Heart left ventricle (tissue), 16 donors: ENCODE measurements around the gene MYL7. TPM values are rescaled to one million over a fixed set of nuclear protein-coding genes. Genes with fewer than 3 reads are reported as not detected.

Source experiments
- ATAC-seq, 4 donors: fragments of 200-7000 bp; cut with Tn5 transposase; one replicate each; pipeline ENCODE4 v1.9.1; 2020 to 2022; ENCODE audit warnings: moderate library complexity in 4 of 4, mild to moderate bottlenecking in 3 of 4, moderate number of reproducible peaks in 1 of 4
- DNase-seq, 5 donors: peaks; one replicate each; pipeline ENCODE4 v3.0.0-alpha.2; 2020
- H3K27ac ChIP-seq, 12 donors: fragments of 200-600 bp; sonication (generic) in 4 of 12; one replicate each; pipeline versions ENCODE4 v1.5.0 to v1.8.0; 2016 to 2022; ENCODE audit warnings: mild to moderate bottlenecking in 2 of 12
- H3K27me3 ChIP-seq, 9 donors: fragments of 200-600 bp; sonication (generic) in 2 of 9; one replicate each; pipeline versions ENCODE4 v1.5.1 to v1.8.0; 2016 to 2022; ENCODE audit warnings: mild to moderate bottlenecking in 3 of 9
- H3K36me3 ChIP-seq, 9 donors: fragments of 200-600 bp; sonication (generic) in 2 of 9; one replicate each; pipeline versions ENCODE4 v1.5.0 to v1.8.0; 2018 to 2022; ENCODE audit warnings: mild to moderate bottlenecking in 2 of 9
- H3K4me1 ChIP-seq, 12 donors: fragments of 200-600 bp; sonication (generic) in 4 of 12; one replicate each; pipeline versions ENCODE4 v1.5.0 to v1.8.0; 2016 to 2022; ENCODE audit warnings: mild to moderate bottlenecking in 3 of 12
- H3K4me3 ChIP-seq, 12 donors: fragments of 200-600 bp; sonication (generic) in 4 of 12; one replicate each; pipeline versions ENCODE4 v1.5.0 to v1.8.0; 2017 to 2022; ENCODE audit warnings: mild to moderate bottlenecking in 9 of 12, moderate library complexity in 4 of 12
- H3K9me3 ChIP-seq, 12 donors: fragments of 200-600 bp; sonication (generic) in 4 of 12; one replicate each; pipeline versions ENCODE4 v1.5.0 to v1.8.0; 2016 to 2022; ENCODE audit warnings: mild to moderate bottlenecking in 1 of 12
- CTCF ChIP-seq, 12 donors: fragments of 200-600 bp; sonication (generic) in 4 of 12; IDR thresholded peaks; one replicate each; pipeline versions ENCODE4 v1.5.0 to v1.8.0; 2018 to 2022; ENCODE audit warnings: antibody characterized with exemption in 12 of 12, mild to moderate bottlenecking in 5 of 12
- POLR2A ChIP-seq, 2 donors: fragments of 450-650 bp; IDR thresholded peaks; one replicate each; pipeline ENCODE4 v1.6.1; 2017; ENCODE audit warnings: antibody characterized with exemption in 2 of 2, mild to moderate bottlenecking in 2 of 2, moderate library complexity in 2 of 2
- WGBS, 4 donors: extraction: QIAGEN DNeasy Blood & Tissue Kit in 2 of 4; methylation state at CpG; one replicate each; pipeline versions ENCODE4 v1.1.5 to v1.1.7; 2013 to 2018; 5-methylcytosine and 5-hydroxymethylcytosine counted together
- intact Hi-C, 10 donors: fragments of 100-400 bp; cut with DNase I; formaldehyde crosslinking; loops; one replicate each; pipeline versions ENCODE4 v1.11.1 to v1.14.2; 2022
- polyA plus RNA-seq, 2 donors: library from polyadenylated mRNA; stranded (reverse); fragments of 200-250 nt; gene quantifications; one replicate each; pipeline ENCODE4 v1.2.3, GENCODE V29; 2013
- total RNA-seq, 9 donors: library from RNA; depleted of rRNA in 2 of 9; stranded (reverse); fragments of >200 nt in 2 of 9; fragmentation: NEBNext Ultra II Directional in 3 of 9; extraction: Animal tissue kit (Norgen Biotek cat#: 25700) in 3 of 9; gene quantifications; one replicate each; pipeline versions ENCODE4 v1.1.0 to v1.2.4, GENCODE V29; 2016 to 2023
- donor health status: ischemic (EF 13 %, LVEDD 7.1; RV severe dilation, severe dysfunction).
- donor health status: healthy with polysubstance abuse.
- donor health status: DM: no; HTN: yes; CAD: no.
- donor health status: DM: no; HTN: no; CAD: no.
- donor health status: ischemic (EF 25% LVEDD 6.9; RV normal size, moderate dysfunction).
- donor health status: ischemic (EF 25% LVEDD 5.7; RV mildly dilated, moderate dysfunction).
- donor health status: healthy.
- donor health status: DM: yes; HTN: yes; CAD: no.
- donor health status: ischemic (EF 35%, LVEDD 5.7; RV mildly dilated, moderate dysfunction).
- donor health status: nonischemic (EF 11% LVEDD 7.7; RV severe dilation, severe dysfunction).
- donor health status: DM: yes; HTN: yes; CAD: no.
- donor health status: PGD.
- donor health status: ischemic (EF 29% LVEDD 5.4; RV normal size, mild dysfunction).
- donor health status: nonischemic (EF 23%, LVEDD 6.1; RV moderate dilation, normal function).

MYL7 gene
- total and polyA plus RNA-seq, 11 donors: 975 to 4,037 (median 2,357) TPM

GRCh38 chr7:44147026-44147991, 6.2 kb upstream of the MYL7 start:
- ATAC-seq: no peak
- intact Hi-C loops: loop anchor here in 1 of 10 donors (5.0 kb wide), 1 partner anchor 45 kb away; no protein-coding TSS in a partner anchor
- no peak for TF ChIP-seq CTCF (IDR thresholded peaks at IDR 0.05)
- TF ChIP-seq POLR2A (IDR thresholded peaks at IDR 0.05): no peak
- H3K27ac ChIP-seq: no peak overlapping the region
- peaks cover 0 to 16% (median 12%) of the 10 kb centered on the region in 12 donors for H3K4me1 ChIP-seq
- no peak overlapping the region for H3K4me3 ChIP-seq
- H3K36me3 ChIP-seq: no peaks in the 10 kb centered on the region
- peaks cover 0 to 18% (median 0%) of the 10 kb centered on the region in 9 donors for H3K27me3 ChIP-seq
- peak in 1 of 5 donors; percentile 50 for DNase-seq
- WGBS, 4 donors: 58 to 70% (median 60%) methylated on average over 18 to 33 of the region's 33 CpGs
- H3K9me3 ChIP-seq: no peaks in the 10 kb centered on the region

GRCh38 chr7:44145969-44146911, 5.1 kb upstream of the MYL7 start:
- TF ChIP-seq POLR2A (IDR thresholded peaks at IDR 0.05) (no peak), CTCF (IDR thresholded peaks at IDR 0.05) (no peak)
- intact Hi-C loops: loop anchor here in 1 of 10 donors (5.0 kb wide), 1 partner anchor 46 kb away; no protein-coding TSS in a partner anchor
- ATAC-seq: peak; percentile 70 to 95 (median 88)
- peak; percentile 83 to 92 (median 90) for DNase-seq
- H3K9me3 ChIP-seq: no peaks in the 10 kb centered on the region
- H3K27ac ChIP-seq: peak overlapping the region in 1 of 12 donors; percentile 15
- no peaks in the 10 kb centered on the region for H3K36me3 ChIP-seq
- 22 to 38% (median 27%) methylated on average over 25 to 65 of the region's 65 CpGs for WGBS, 4 donors
- H3K4me3 ChIP-seq: peak overlapping the region; percentile 44 to 68 (median 54)
- peaks cover 0 to 19% (median 12%) of the 10 kb centered on the region in 12 donors for H3K4me1 ChIP-seq
- peaks cover 0 to 18% (median 0%) of the 10 kb centered on the region in 9 donors for H3K27me3 ChIP-seq

DNA sequence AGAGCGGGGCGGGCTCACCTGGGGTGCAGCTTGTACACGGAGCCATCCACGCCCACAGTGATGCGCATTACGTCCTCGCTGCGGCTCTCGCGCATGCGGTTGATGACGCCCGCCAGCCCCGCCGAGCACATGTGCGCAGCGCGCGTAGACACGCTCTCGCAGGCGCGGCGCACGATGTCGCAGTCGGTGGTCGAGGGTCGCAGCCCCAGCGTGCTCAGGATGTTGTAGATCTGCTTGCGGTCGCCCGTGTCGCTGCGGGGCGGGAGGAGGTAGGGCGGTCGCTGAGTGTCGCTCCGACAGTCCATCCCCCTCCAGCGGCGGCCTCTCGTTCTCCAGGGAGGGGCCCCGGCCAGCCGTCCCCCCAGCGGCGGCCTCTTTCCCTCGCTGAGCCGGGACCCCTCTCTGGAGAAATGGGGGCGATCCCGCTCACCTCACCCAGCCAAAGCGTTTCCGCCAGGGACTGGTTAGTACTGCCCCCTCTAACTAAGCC, 4.4 kb upstream of the MYL7 start:
- peaks cover 0 to 22% (median 12%) of the 10 kb centered on the region in 12 donors for H3K4me1 ChIP-seq
- WGBS, 4 donors: 10 to 20% (median 13%) methylated on average over 24 to 53 of the region's 53 CpGs
- DNase-seq (no peak), ATAC-seq (peak in 3 of 4 donors; percentile 4 to 17 (median 16))
- peak overlapping the region; percentile 44 to 68 (median 54) for H3K4me3 ChIP-seq
- no peaks in the 10 kb centered on the region for H3K36me3 ChIP-seq
- H3K9me3 ChIP-seq: no peaks in the 10 kb centered on the region
- intact Hi-C loops: loop anchor here in 1 of 10 donors (5.0 kb wide), 1 partner anchor 47 kb away; no protein-coding TSS in a partner anchor
- peak overlapping the region in 1 of 12 donors; percentile 15 for H3K27ac ChIP-seq
- no peak for TF ChIP-seq CTCF (IDR thresholded peaks at IDR 0.05)
- TF ChIP-seq POLR2A (IDR thresholded peaks at IDR 0.05): no peak
- H3K27me3 ChIP-seq: peaks cover 0 to 18% (median 0%) of the 10 kb centered on the region in 9 donors
